GM12878 (cell line): Measurements from ENCODE around the gene FBN2. TPM values are rescaled to one million over a fixed set of nuclear protein-coding genes. Genes with fewer than 3 reads are reported as not detected.

Experiments
- ATAC-seq: fragments of 200-7000 bp; cut with Tn5 transposase; 3 replicates; pipeline ENCODE4 v1.9.1; 2020; ENCODE audit warnings: mild to moderate bottlenecking, moderate library complexity
- BruUV-seq: library from RNA; stranded (reverse); fragments of 400-500 nt; replicated peaks from 2 replicates; lab custom pipeline; 2021; lab: Mats Ljungman, UMichigan
- CTCF ChIA-PET: fragments of 300-600 bp; sonication (Branson Sonifier 250); formaldehyde crosslinking; extraction: SDS; loops from one replicate; lab custom pipeline; 2021; ENCODE audit warnings: inconsistent platforms; lab: Yijun Ruan, JAX
- POLR2A ChIA-PET: fragments of 350-600 bp; formaldehyde crosslinking; extraction: SDS; loops from one replicate; lab custom pipeline; 2021; ENCODE audit warnings: inconsistent platforms; lab: Charles Lee
- RAD21 ChIA-PET: fragments of 300-600 bp; sonication (Branson Sonifier 250); formaldehyde crosslinking; loops from one replicate; lab custom pipeline; 2023; ENCODE audit warnings: antibody characterized with exemption; ENCODE audit not compliant: unreplicated experiment; lab: Charles Lee
- SMC1A ChIA-PET: fragments of 300-600 bp; sonication (Branson Sonifier 250); formaldehyde crosslinking; loops from one replicate; lab custom pipeline; 2023; ENCODE audit not compliant: unreplicated experiment, uncharacterized antibody; lab: Charles Lee
- DNase-seq: peaks from one replicate; pipeline ENCODE4 v3.0.0-alpha.2; 2011; ENCODE audit warnings: low read depth, low spot score
- FAIRE-seq: peaks from 3 replicates; lab custom pipeline; 2011; peaks lifted over from hg19 to GRCh38; lab: Jason Lieb, UNC
- H2AFZ ChIP-seq: 2 replicates; pipeline ENCODE4 v1.6.0; 2011; ENCODE audit warnings: low read depth, low read length, control low read depth; ENCODE audit not compliant: control insufficient read depth
- H3K27ac ChIP-seq: 2 replicates; pipeline ENCODE4 v1.5.1; 2011; ENCODE audit warnings: control low read depth; ENCODE audit not compliant: control insufficient read depth, insufficient read depth
- H3K27me3 ChIP-seq, 2 experiments: replicated peaks in 1 of 2; 2 replicates each; pipeline versions ENCODE4 v1.6.0 to v1.6.1; 2011; ENCODE audit warnings: low read length in 1 of 2; ENCODE audit not compliant: control insufficient read depth in 2 of 2, insufficient read depth in 2 of 2
- H3K36me3 ChIP-seq, 2 experiments: 2 replicates each; pipeline ENCODE4 v1.5.1; 2011; ENCODE audit warnings: low read length in 1 of 2; ENCODE audit not compliant: control insufficient read depth in 2 of 2, insufficient read depth in 2 of 2
- H3K4me1 ChIP-seq: 2 replicates; pipeline ENCODE4 v1.6.1; 2011; ENCODE audit warnings: mild to moderate bottlenecking, low read length, moderate library complexity, mixed read lengths; ENCODE audit not compliant: control insufficient read depth, insufficient read depth
- H3K4me2 ChIP-seq: 2 replicates; pipeline ENCODE4 v1.6.0; 2011; ENCODE audit warnings: control low read depth; ENCODE audit not compliant: control insufficient read depth, insufficient read depth
- H3K4me3 ChIP-seq: fragments of 200-600 bp; sonication (generic); 2 replicates; pipeline ENCODE4 v1.5.1; 2016
- H3K79me2 ChIP-seq: 2 replicates; pipeline ENCODE4 v1.6.0; 2011; ENCODE audit warnings: low read length; ENCODE audit not compliant: control insufficient read depth, insufficient read depth
- H3K9ac ChIP-seq: 2 replicates; pipeline ENCODE4 v1.8.0; 2011; ENCODE audit warnings: low read length, control low read depth, mixed read lengths; ENCODE audit not compliant: control insufficient read depth, insufficient read depth
- H3K9me3 ChIP-seq: replicated peaks from 3 replicates; pipeline ENCODE4 v1.5.1; 2011; ENCODE audit warnings: mild to moderate bottlenecking, low read length; ENCODE audit not compliant: control insufficient read depth, insufficient read depth
- H4K20me1 ChIP-seq: 2 replicates; pipeline ENCODE4 v1.6.0; 2011; ENCODE audit not compliant: control insufficient read depth, insufficient read depth
- ATF2 ChIP-seq: IDR thresholded peaks from 2 replicates; pipeline ENCODE4 v1.6.1; 2012; ENCODE audit warnings: low read length, inconsistent platforms
- BCL11A ChIP-seq: IDR thresholded peaks from 2 replicates; pipeline ENCODE4 v1.6.1; 2011; ENCODE audit warnings: low read depth, low read length
- CBX3 ChIP-seq: fragments of 200-600 bp; sonication (generic); IDR thresholded peaks from 2 replicates; pipeline ENCODE4 v1.6.1; 2016; ENCODE audit warnings: low read depth, borderline replicate concordance
- CEBPZ ChIP-seq: fragments of 150-350 bp; IDR thresholded peaks from 2 replicates; pipeline ENCODE4 v1.6.1; 2016; ENCODE audit warnings: low read depth, low read length
- EGR1 ChIP-seq, 2 experiments: IDR thresholded peaks; 1 replicate in 1 of 2; 2 replicates in 1 of 2; pipeline ENCODE4 v1.6.1; 2011 to 2012; ENCODE audit warnings: low read depth in 2 of 2, low read length in 2 of 2, borderline replicate concordance in 1 of 2, mild to moderate bottlenecking in 1 of 2, moderate library complexity in 1 of 2
- FOS ChIP-seq: IDR thresholded peaks from 3 replicates; pipeline ENCODE4 v1.6.1; 2011; ENCODE audit warnings: borderline replicate concordance; ENCODE audit not compliant: insufficient read length; ENCODE audit errors: extremely low read depth
- HDGF ChIP-seq: fragments of 450-650 bp; IDR thresholded peaks from 2 replicates; pipeline ENCODE4 v1.6.1; 2016; ENCODE audit warnings: antibody characterized with exemption
- IKZF1 ChIP-seq: fragments of 450-650 bp; conservative IDR thresholded peaks from 2 replicates; pipeline ENCODE4 v1.6.1; 2017; ENCODE audit warnings: antibody characterized with exemption, mild to moderate bottlenecking
- IKZF2 ChIP-seq, 2 experiments: fragments of 450-650 bp; IDR thresholded peaks; 2 replicates each; pipeline ENCODE4 v1.6.1; 2017; ENCODE audit warnings: mild to moderate bottlenecking in 2 of 2, moderate library complexity in 2 of 2
- MXI1 ChIP-seq: fragments of 150-350 bp; IDR thresholded peaks from 2 replicates; pipeline ENCODE4 v1.6.1; 2011; ENCODE audit warnings: low read depth, mild to moderate bottlenecking, inconsistent platforms, low read length, improper control_type of control experiment
- RELA ChIP-seq: fragments of 450-650 bp; IDR thresholded peaks from 2 replicates; pipeline ENCODE4 v1.8.0; 2014; ENCODE audit warnings: borderline replicate concordance; ENCODE audit not compliant: partially characterized antibody
- SMAD1 ChIP-seq: fragments of 450-650 bp; IDR thresholded peaks from 2 replicates; pipeline ENCODE4 v1.6.1; 2018; ENCODE audit warnings: mild to moderate bottlenecking, low read depth; ENCODE audit not compliant: partially characterized antibody
- SMC3 ChIP-seq: IDR thresholded peaks from 2 replicates; pipeline ENCODE4 v1.6.1; 2011; ENCODE audit warnings: low read length, improper control_type of control experiment, borderline replicate concordance
- SUZ12 ChIP-seq: fragments of 200-600 bp; sonication (generic); IDR thresholded peaks from one replicate; pipeline ENCODE4 v1.6.1; 2018; ENCODE audit warnings: antibody characterized with exemption, mild to moderate bottlenecking; ENCODE audit not compliant: unreplicated experiment
- TARDBP ChIP-seq: IDR thresholded peaks from 2 replicates; pipeline ENCODE4 v1.6.1; 2016; ENCODE audit warnings: borderline replicate concordance
- TCF12 ChIP-seq: IDR thresholded peaks from 2 replicates; pipeline ENCODE4 v1.6.1; 2011; ENCODE audit warnings: low read depth, mild to moderate bottlenecking, low read length
- ZNF217 ChIP-seq: fragments of 450-650 bp; IDR thresholded peaks from 2 replicates; pipeline ENCODE4 v1.6.1; 2017; ENCODE audit warnings: antibody characterized with exemption, mild to moderate bottlenecking
- WGBS: methylation state at CpG from one replicate; pipeline ENCODE4 v1.1.6; 2016; ENCODE audit warnings: low lambda C conversion rate; ENCODE audit not compliant: insufficient replicate concordance, insufficient coverage; ENCODE audit errors: missing lambda C conversion rate; 5-methylcytosine and 5-hydroxymethylcytosine counted together
- in situ Hi-C: fragments of 300-500 bp; cut with MboI; formaldehyde crosslinking; loops from 9 replicates; pipeline ENCODE4 v1.14.3; 2018; ENCODE audit warnings: mixed read lengths
- intact Hi-C: fragments of 100-400 bp; cut with micrococcal nuclease; formaldehyde crosslinking; loops from one replicate; pipeline ENCODE4 v1.14.2; 2022; ENCODE audit not compliant: unreplicated experiment
- polyA plus RNA-seq, 11 experiments: library from polyadenylated mRNA; depleted of rRNA in 4 of 11; unstranded in 6 of 11; stranded (reverse) in 5 of 11; fragments of >200 nt; fragmentation: Nextera tagmentation in 4 of 11; fragmentation: Illumina TruSeq in 1 of 11; extraction: Ambion mirVana in 4 of 11; extraction: Trizol in 1 of 11; gene quantifications; 1 replicate in 1 of 11; 2 replicates in 10 of 11; pipeline versions ENCODE4 v1.2.1 to v1.2.3, GENCODE V29; 2011 to 2016; ENCODE audit warnings: inconsistent platforms in 2 of 11, missing spikeins in 2 of 11, low read depth in 1 of 11
- total RNA-seq, 4 experiments: library from RNA; depleted of rRNA in 3 of 4; stranded (reverse); fragments of >200 nt in 3 of 4; fragmentation: Illumina TruSeq in 1 of 4; extraction: Trizol in 1 of 4; gene quantifications; 2 replicates each; pipeline versions ENCODE4 v1.2.1 to v1.2.3, GENCODE V29; 2013 to 2021

Gene FBN2
- total and polyA plus RNA-seq, 10 of the 15 experiments (the other 5 are each of a cell fraction or from before 2014, with no cell fraction given) = 0.01 to 0.98 (median 0.10) TPM; not detected in 3

- no peak for TF ChIP-seq CEBPZ
- TF ChIP-seq RELA = no peak
- no peak for TF ChIP-seq SMAD1
- TF ChIP-seq SUZ12 = no peak
- TF ChIP-seq BCL11A = no peak
- no peak for TF ChIP-seq CBX3
- no peak for TF ChIP-seq TCF12
- TF ChIP-seq SMC3 = no peak
- TF ChIP-seq TARDBP = no peak
These were observed 300.5 kb downstream of the FBN2 start (continued) for GRCh38 chr5:128237546-128237945.

- ChIA-PET CTCF (no interaction called here), POLR2A (no interaction called here), RAD21 (interaction anchor here (1.3 kb wide), 1 partner anchor 22 kb away, joined by 3 read pairs; no protein-coding TSS in a partner anchor), SMC1A (interaction anchor here (0.9 to 2.2 kb wide), 4 partner anchors 22 to 255 kb away, joined by 3 to 7 read pairs (median 4); no protein-coding TSS in a partner anchor)
- H3K27me3 ChIP-seq = no peaks in the 10 kb centered on the region
- H2AFZ ChIP-seq = no peak overlapping the region
- H3K4me2 ChIP-seq = no peak overlapping the region
- no peaks in the 10 kb centered on the region for H3K9me3 ChIP-seq
- TF ChIP-seq FOS (no peak), EGR1 (IDR thresholded peaks at IDR 0.05; ENCODE audit: borderline replicate concordance in 1 of 2, low read depth in 2 of 2, low read length in 2 of 2) (no peak), MXI1 (no peak), CBX3 (no peak), HDGF (no peak), IKZF2 (IDR thresholded peaks at IDR 0.05) (no peak), ZNF217 (no peak), ATF2 (no peak), IKZF1 (no peak)
- no peak overlapping the region for H3K4me3 ChIP-seq
- no peak for DNase-seq
- H3K4me1 ChIP-seq = no peaks in the 10 kb centered on the region
- no peak overlapping the region for H3K27ac ChIP-seq
- in situ Hi-C loops (no loop called here), intact Hi-C loops (no loop called here)
- no peak for ATAC-seq
- no TSS peak for BruUV-seq
- no peaks in the 10 kb centered on the region for H3K36me3 ChIP-seq
- 0% methylated on average over 2 of the region's 2 CpGs for WGBS
- H3K9ac ChIP-seq = no peak overlapping the region
- no peaks in the 10 kb centered on the region for H3K79me2 ChIP-seq
- H4K20me1 ChIP-seq = no peaks in the 10 kb centered on the region
- no peak for FAIRE-seq
These were observed 301.0 kb downstream of the FBN2 start for GRCh38 chr5:128237000-128237399.
